ENCODE data around the gene HTR5A.
"Not testable (repeated sequence)": the region's sequence is repeated elsewhere in the genome, so short reads cannot be mapped to it uniquely, and the experiment has no call there.

Gene HTR5A

DNA sequence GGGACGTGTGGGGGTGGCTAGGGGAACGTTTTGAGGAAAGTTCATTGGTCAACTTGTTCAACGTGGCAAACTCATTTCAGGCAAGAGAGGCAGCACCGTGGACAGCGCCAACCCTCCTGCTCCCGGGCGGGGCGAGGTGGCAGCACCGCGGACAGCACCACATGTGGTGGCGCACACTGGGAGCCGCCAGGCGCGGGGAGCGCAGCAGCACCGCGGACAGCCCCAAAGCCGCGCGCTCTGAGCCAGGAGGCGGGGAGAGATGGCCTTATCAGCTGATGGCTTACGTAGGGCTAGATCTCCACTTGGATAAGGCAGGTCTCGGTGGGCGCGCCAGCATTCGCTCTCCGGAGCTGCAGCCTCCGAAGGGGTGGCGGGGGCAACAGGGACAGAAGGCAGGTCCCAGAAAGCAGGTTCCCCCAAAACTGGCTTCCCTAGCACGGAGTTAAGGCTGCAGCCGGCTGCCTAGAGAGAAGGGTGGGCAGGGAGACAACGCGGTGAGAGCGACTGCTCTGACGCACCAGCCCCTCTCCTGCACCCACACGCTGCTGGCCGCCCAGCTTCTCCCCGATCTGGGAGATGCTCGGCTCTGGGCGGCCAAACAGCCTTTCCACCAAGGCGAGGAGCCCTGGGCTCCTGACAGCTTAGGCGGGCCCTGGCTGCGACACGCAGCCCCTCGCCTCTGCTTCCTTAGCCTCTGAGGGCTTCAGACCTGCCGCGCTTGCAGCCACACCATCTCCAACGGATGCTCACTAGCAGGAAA, at the start of gene HTR5A:
HTR5A (plus strand) TSS at position 333 of the 760 bp plus-strand sequence. CDS start 576 bp downstream, outside the sequence.
- peak; percentile 66 for DNase-seq (ENCODE audit: extremely low spot score, insufficient read length, low read depth)
- FAIRE-seq = peak; percentile 46

DNA sequence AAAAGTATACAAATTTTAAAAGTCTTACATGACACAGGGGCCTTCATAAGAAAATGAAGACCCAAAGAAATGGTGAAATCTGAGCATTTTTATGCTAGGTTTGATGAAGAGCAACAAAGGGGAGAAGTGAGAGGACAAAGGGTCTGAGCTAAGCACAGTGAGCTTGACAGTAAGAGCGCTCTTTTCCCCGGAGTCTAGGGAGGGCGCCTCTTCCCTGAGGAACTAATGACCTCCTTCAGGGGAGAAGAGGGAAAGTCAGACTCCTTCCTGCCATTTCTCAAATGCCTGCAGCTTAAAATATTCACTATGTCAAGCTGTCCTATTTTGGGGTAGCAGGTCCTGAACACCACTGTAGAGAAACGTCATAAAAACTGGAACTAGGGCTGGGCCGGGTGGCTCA, 49.1 kb upstream of the HTR5A start:
- DNase-seq (ENCODE audit: extremely low spot score, insufficient read length, low read depth) = no peak
- FAIRE-seq = no peak

DNA sequence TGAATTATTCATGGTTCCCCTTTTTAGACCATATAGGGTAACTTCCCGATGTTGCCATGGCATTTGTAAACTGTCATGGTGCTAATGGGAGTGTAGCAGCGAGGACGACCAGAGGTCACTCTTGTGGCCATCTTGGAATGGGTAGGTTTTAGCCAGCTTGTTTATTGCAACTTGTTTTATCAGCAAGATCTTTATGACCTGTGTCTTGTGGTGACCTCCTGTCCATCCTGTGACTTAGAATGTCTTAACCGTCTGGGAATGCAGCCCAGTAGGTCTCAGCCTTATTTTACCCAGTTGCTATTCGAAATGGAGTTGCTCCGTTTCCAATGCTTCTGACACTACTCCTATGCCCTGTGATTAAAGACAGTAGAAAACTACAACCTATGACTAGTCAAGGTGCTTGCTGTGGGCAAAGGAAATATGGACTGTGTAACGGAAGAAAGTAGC, 48.4 kb upstream of the HTR5A start:
- DNase-seq (ENCODE audit: extremely low spot score, insufficient read length, low read depth) (no peak), FAIRE-seq (no peak)

DNA sequence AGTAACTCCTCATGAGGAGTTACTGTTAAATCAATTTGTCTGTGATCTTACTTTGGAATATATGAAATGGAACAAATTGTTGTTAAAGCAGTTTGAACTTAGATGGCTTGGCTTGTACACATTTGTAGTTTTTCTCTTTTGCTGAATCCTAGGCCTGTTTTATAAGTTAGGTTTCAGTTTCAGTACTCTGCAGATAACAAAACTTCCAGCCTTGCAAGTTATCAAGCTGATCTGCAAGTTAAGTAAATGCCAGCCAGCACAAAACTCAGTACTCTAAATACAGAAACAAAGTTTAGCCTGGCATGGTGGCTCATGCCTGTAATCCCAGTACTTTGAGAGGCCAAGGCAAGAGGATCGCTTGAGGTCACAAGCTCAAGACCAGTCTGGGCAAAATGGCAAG, 42.2 kb upstream of the HTR5A start:
- DNase-seq (ENCODE audit: extremely low spot score, insufficient read length, low read depth) (no peak), FAIRE-seq (no peak)

DNA sequence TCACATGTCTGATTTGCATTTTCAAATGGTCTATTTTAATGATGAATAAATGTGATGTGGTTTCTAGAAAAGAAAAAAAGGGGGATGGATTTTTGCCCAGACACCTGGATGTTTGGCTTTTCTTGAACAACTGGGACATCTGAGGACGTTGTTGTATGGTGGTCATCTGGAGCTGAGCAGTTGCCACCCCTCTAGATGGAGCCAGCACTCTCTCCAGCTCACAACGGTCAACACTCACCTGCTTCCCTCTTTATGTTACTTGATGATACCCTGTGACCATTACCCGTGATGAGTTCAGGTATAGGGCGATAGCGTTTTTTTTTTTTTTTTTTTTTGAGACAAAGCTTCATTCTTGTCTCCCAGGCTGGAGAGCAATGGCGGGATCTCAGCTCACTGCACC, 37.1 kb upstream of the HTR5A start:
- DNase-seq (ENCODE audit: extremely low spot score, insufficient read length, low read depth) (no peak), FAIRE-seq (no peak)

DNA sequence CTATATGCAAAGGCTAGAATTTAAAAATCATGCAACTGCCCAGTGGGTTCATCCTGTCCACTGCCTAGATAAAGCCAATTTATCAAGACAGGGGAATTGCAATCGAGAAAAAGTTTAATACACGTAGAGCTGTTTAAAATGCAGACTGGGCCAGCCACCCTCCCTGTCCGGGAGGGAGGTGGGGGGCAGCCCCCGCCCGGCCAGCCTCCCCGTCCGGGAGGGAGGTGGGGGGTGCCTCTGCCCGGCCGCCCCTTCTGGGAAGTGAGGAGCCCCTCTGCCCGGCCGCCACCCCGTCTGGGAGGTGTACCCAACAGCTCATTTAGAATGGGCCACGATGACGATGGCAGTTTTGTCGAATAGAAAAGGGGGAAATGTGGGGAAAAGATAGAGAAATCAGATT, 35.6 kb upstream of the HTR5A start:
- FAIRE-seq; DNase-seq (ENCODE audit: extremely low spot score, insufficient read length, low read depth): not testable (repeated sequence)

DNA sequence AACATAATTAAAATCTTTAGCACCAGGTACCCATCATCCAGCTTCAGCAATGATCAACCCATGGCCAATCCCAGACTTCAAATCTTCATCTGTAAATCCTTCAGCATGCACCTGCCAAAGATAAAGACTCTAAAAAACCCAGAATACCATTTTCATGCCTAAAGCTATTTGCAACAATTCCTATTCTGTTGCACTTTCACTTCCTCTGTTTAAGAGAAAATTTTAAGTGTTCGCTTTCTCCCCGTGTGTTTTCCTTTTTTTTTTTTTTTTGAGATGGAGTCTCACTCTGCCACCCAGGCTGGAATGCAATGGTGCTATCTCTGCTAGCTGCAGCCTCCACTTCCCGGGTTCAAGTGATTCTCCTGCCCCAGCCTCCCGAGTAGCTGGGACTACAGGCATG, 31.8 kb upstream of the HTR5A start:
- no peak for DNase-seq (ENCODE audit: extremely low spot score, insufficient read length, low read depth)

DNA sequence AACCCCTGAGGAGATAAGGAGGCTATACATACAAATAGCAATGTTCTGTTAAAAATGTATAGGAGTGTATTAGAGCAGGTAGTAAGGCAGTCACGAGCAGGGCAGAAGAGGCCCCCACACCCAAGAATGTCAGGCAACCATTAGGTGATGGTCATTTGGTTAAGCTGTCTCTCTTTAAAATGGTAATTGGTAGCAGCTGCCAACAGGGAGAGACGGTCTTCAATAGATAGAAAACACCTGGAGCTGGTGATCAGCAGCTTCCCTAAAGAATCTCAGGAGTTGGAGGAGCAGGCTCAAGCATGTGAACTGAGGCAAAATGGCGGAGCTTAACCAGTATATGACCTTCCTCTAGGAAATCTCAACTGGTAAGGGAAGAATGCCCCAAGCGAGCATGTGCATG, 26.4 kb upstream of the HTR5A start:
- FAIRE-seq = no peak
- DNase-seq (ENCODE audit: extremely low spot score, insufficient read length, low read depth) = no peak

More for the DNA sequence above, 31.8 kb upstream of the HTR5A start:
- no peak for FAIRE-seq

DNA sequence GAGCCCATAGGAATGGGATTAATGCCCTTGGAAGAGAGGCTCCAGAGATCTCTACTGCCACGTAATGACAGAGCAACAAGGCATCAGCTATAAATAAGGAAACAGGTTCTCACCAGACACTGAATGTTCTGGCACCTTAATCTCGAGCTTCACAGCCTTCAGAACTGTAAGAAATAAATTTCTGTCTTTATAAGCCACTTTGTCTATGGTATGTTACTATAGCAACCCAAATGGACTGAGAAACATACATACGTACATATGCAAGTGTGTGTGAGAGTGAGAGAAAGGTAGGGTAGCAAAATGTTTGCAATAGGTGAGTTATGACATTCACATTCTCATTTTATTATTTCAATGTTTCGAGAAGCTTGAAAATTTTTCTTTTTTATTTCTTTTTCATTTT, 22.1 kb upstream of the HTR5A start:
- DNase-seq (ENCODE audit: extremely low spot score, insufficient read length, low read depth) (no peak), FAIRE-seq (no peak)

DNA sequence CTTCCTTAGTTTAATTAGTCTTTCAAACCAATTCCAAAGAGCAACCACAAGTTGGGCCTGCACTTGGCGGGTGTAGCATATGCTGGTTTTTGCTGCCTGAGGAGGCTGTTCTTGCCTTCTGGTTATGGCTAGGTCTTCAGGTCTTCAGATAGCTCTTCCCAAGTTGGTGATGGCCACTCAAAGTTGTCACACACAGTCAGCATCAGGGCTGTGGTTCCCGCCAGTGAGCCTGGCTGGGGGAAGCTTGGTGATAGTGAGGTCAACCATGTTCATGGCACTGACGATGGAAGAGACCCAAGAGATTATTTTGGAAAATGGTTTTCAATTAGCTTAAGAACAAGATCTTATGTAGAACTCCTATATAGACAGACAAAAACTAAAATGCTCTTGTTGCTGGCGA, 18.8 kb upstream of the HTR5A start:
- no peak for DNase-seq (ENCODE audit: extremely low spot score, insufficient read length, low read depth)

DNA sequence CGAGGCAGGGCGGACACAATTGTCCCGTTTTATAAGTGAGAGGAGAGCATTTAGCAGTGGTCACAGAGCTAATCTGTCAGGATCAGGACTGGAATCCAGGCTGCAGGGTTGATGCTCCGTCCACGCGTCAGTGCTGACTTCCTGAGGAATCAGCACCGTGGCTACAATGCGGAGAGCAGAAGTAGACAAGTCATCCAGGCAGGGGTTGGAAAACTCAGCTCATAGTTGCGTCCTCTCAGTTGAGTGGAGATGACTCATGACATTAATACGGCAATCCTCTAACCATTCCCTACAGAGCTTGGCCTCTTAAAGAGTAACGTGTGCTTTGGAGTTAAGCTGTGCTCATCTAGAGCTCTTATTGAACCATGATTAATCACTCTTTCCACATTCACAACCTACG, 17.1 kb upstream of the HTR5A start:
- FAIRE-seq (no peak), DNase-seq (ENCODE audit: extremely low spot score, insufficient read length, low read depth) (no peak)

More for the DNA sequence above, 18.8 kb upstream of the HTR5A start:
- FAIRE-seq = no peak

DNA sequence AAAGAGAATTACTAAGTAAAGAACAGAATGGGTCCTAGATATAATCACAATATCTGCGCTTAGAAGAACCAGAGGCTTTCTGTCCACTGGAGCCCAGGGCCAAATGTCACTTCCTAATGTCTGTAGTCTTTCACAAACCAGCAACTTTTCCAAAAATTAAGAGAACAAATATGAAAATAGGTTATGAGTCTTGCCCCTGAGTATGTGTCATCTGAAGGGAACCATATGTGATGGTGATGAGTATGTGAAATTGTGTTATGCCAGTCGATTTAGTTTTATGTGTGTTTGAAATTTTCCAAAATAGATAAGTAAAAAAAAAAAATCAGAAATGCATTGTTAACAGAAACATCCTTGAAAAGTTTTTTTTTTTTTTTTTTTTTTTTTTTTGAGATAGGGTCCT, 15.4 kb upstream of the HTR5A start:
- FAIRE-seq = no peak
- DNase-seq (ENCODE audit: extremely low spot score, insufficient read length, low read depth) = no peak

DNA sequence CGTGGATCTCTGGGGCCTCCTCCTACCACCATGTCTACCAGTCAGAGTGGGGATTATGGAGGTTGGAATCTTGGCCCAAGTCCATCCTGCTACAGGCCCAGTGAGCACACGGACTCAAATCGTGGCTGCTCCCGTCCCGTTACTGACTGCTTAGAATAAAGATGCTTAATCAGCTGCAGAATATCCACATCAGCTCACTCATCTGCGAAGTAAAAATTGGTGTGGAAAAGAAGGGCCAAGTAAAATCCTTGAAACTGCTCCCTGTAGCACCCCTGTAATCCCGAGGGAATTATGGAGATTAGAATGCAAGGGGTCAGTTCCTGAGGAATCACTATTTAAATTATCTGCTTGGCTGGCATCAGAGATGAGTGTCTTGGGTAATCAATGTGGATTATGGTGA, 13.0 kb upstream of the HTR5A start:
- DNase-seq (ENCODE audit: extremely low spot score, insufficient read length, low read depth) = no peak
- FAIRE-seq = no peak

DNA sequence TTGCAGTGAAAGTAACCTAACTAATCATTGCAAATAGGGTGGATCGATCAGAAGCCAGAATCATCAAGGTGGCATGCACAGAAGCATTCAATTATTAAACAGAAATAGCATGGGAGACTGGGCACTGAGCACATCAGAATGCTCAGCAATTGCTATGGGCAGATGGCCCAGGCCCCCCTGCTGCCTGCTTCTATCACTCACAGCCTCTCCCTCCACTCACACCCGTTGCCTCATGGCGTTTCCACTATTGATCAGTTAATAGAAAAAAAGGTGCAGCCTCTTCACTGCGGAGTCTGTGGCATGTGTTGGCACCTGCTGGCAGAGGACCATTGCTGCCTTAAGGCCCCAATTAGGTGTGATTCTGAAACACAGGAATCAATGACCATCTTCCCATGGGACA, 11.2 kb upstream of the HTR5A start:
- DNase-seq (ENCODE audit: extremely low spot score, insufficient read length, low read depth) (no peak), FAIRE-seq (no peak)

DNA sequence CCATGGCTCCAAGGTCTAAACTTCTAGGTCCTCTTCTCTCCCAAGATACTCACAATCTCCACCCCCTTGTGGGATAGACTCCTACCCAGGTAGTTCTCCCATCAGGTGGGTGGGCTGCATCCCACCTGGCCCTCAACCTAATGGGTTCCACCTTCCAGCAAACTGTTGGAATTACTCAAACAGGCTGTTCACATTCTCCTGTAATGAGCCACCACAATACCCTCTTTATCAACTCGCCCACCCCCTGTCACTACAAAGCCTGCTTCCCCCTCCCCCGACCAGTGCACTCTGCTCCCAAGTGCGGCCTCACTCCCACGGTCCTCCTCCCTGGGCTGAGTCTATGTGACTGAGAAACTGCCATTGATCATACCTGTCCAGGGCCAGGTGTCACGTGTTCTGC, 10.4 kb upstream of the HTR5A start:
- DNase-seq (ENCODE audit: extremely low spot score, insufficient read length, low read depth) = no peak
- no peak for FAIRE-seq

DNA sequence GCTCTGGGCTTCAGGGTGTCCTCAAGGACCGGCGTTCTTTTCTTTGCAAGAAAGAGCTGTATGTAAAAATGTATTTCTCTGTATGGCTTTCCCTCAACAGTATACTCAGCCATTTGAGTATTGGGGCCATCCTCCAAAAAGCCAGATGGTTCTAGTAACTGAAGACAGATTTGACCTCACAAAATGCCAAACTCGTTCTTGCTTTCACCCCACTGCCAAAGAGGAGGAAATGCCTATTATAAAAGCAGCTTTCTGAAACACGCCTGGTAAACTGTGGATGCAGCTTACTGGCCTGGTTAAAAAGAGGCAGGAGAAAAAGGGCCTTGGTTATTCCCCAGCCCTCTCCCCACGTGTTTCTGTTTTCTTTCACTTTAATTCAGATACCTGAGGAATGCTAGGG, 7.7 kb upstream of the HTR5A start:
- DNase-seq (ENCODE audit: extremely low spot score, insufficient read length, low read depth) (no peak), FAIRE-seq (no peak)

DNA sequence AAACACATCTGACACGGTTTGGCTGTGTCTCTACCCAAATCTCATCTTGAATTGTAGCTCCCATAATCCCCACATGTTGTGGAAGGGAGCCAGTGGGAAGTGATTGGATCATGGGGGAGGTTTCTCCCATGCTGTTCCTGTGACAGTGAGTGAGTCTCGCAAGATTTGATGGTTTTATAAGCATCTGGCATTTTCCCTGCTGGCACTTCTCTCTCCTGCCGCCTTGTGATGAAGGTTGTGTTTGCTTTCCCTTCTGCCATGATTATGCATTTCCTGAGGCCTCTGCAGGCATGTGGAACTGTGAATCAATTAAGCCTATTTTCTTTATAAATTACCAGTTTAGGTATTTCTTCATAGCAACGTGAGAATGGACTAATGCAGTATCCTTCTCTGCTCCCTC, 5.9 kb upstream of the HTR5A start:
- FAIRE-seq (no peak), DNase-seq (ENCODE audit: extremely low spot score, insufficient read length, low read depth) (no peak)

DNA sequence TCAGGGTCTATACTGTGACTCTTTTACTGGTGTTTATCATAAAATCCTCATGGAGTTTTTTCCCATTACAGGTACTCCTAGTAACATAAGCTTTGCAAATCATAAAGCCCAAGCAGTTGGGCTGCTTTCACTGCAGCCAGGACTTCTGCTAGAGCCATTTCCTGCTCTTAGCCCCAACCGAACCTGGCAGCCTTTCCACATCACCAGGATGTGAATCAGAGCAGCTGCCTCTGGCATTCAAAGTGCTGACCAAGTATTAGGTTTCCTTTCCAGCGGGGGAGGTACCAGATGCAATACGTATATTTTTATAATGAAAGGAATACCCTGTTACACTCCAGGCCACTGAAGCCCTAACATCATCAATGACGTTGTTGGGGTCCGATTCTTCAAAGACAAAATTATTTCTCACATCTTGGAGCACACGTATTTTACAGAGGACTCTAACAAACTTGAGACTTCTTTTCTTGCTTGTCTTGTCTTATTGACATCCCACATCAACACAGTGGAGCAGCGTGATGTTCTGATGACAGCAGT, 3.6 kb upstream of the HTR5A start:
- FAIRE-seq = no peak
- DNase-seq (ENCODE audit: extremely low spot score, insufficient read length, low read depth) = no peak

DNA sequence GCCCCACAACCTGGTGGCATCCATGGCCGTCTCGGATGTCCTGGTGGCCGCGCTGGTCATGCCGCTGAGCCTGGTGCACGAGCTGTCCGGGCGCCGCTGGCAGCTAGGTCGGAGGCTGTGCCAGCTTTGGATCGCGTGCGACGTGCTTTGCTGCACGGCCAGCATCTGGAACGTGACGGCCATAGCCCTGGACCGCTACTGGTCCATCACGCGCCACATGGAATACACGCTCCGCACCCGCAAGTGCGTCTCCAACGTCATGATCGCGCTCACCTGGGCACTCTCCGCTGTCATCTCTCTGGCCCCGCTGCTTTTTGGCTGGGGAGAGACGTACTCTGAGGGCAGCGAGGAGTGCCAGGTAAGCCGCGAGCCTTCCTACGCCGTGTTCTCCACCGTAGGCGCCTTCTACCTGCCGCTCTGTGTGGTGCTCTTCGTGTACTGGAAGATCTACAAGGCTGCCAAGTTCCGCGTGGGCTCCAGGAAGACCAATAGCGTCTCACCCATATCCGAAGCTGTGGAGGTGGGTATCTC, 1.1 kb downstream of the HTR5A start:
- FAIRE-seq = no peak

DNA sequence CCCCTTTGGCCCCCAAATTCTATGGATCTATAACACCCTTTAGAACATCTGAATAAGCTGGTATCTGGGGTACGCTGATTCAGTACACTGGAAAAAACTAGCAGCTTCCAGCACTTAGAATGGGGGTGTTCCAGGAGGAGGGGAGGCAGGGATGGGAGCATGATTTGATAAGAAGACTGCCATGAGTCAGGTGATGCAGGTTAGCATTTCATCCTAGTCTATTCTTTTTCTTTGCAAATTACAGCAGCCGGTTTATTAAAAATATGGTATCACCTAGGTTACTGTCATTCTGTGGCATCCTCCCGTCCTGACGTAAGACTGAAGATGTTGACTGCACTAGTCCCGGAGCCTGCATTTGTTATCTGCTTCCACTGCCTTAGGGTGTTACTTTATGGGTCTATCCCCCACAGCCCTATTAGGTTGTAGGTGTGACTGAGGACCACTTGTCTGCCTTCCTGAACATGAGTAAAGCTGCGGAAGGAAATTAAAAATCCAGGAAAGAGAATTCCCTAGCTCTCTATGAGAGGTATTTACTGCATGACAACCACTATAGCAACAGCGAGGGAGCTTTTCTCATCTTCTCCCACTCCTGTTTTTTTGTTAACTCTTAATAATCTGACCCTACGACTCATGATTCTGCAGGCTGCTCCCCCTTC, 1.9 kb downstream of the HTR5A start:
- no peak for DNase-seq (ENCODE audit: extremely low spot score, insufficient read length, low read depth)
- no peak for FAIRE-seq

More for the DNA sequence above, 1.1 kb downstream of the HTR5A start:
- DNase-seq (ENCODE audit: extremely low spot score, insufficient read length, low read depth) = no peak

DNA sequence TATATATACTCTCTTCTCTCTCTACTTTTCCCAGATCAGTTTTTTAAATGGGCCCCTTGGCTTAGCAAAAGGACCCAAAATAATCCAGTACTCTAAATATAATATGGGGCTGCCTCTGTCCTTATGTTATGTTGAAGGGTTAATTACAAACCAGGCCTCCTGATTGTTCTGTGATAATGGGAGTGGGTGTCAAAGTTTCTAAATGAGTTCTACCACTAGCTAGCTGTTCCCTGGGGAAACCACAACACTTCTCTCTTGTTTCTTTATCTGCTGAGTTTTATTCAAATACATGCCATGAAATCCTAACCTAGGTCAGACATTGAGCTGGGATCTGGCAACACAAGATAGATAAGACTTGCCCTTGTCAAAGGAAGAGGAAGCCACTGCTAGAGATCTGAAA, 3.8 kb downstream of the HTR5A start:
- no peak for DNase-seq (ENCODE audit: extremely low spot score, insufficient read length, low read depth)
- FAIRE-seq = no peak

Data from GM18507 (cell line).